SK-N-MC (cell line): Measurements from ENCODE around the gene TTLL6.

Experiments used
- EZH2 ChIP-seq: fragments of 200-600 bp; sonication (generic); IDR thresholded peaks from one replicate; pipeline ENCODE4 v1.6.1; 2017; ENCODE audit warnings: antibody characterized with exemption
- POLR2AphosphoS5 ChIP-seq: IDR thresholded peaks from 2 replicates; pipeline ENCODE4 v1.6.1; 2012; ENCODE audit warnings: mild to moderate bottlenecking, low read depth, low read length, borderline replicate concordance

DNA sequence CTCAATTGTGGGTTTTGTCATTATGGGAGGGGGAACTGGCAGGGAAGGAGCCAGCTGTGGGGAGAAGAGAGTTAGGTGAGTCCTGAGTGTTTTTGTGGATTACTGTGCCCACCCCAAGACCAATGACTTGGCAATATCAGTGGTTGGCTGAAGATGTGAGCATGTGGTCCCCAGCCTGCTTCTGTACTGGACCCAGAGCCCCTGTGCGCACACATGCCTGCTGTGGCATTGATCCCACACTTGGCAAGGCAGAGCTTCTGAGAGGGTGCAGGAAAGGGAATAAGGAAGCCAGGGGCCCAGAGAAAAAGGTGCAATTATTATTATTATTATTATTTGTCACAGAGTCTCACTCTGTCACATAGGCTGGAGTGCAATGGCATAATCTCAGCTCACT is 96.0 kb downstream of the TTLL6 start:
- TF ChIP-seq POLR2AphosphoS5 (no peak), EZH2 (no peak)
